Breast epithelium (tissue), 4 donors: ENCODE measurements around the gene CCNF. TPM values are rescaled to one million over a fixed set of nuclear protein-coding genes. Genes with fewer than 3 reads are reported as not detected.

ENCODE experiments used
- DNase-seq, 2 donors: peaks; one replicate each; pipeline ENCODE4 v3.0.0-alpha.2; 2019; ENCODE audit warnings: low spot score in 2 of 2
- H3K27ac ChIP-seq, 2 donors: fragments of 200-600 bp; sonication (generic) in 1 of 2; one replicate each; pipeline ENCODE4 v1.5.1; 2016 to 2019; ENCODE audit warnings: mild to moderate bottlenecking in 1 of 2
- H3K27me3 ChIP-seq, 2 donors: fragments of 200-600 bp; sonication (generic) in 1 of 2; one replicate each; pipeline versions ENCODE4 v1.5.1 to v1.6.0; 2017 to 2019; ENCODE audit warnings: control low read depth in 1 of 2, mild to moderate bottlenecking in 1 of 2
- H3K36me3 ChIP-seq: fragments of 200-600 bp; one replicate; pipeline ENCODE4 v1.5.1; 2019
- H3K4me1 ChIP-seq, 2 donors: fragments of 200-600 bp; sonication (generic); one replicate each; pipeline ENCODE4 v1.5.1; 2016 to 2019; ENCODE audit warnings: control low read depth in 1 of 2
- H3K4me3 ChIP-seq, 3 donors: fragments of 200-600 bp; sonication (generic); 1 replicate in 2 of 3; 2 replicates in 1 of 3; pipeline ENCODE4 v1.5.1; 2016 to 2019; ENCODE audit warnings: mild to moderate bottlenecking in 3 of 3, moderate library complexity in 2 of 3
- H3K9me3 ChIP-seq, 2 donors: fragments of 200-600 bp; sonication (generic) in 1 of 2; one replicate each; pipeline ENCODE4 v1.5.1; 2016 to 2019; ENCODE audit warnings: control low read depth in 1 of 2
- POLR2A ChIP-seq: fragments of 450-650 bp; IDR thresholded peaks from one replicate; pipeline ENCODE4 v1.6.1; 2016; ENCODE audit warnings: antibody characterized with exemption, mild to moderate bottlenecking, moderate library complexity
- POLR2AphosphoS5 ChIP-seq, 3 donors: sonication (generic); formaldehyde crosslinking; IDR thresholded peaks; one replicate each; pipeline ENCODE4 v1.6.1; 2017; ENCODE audit warnings: antibody characterized with exemption in 3 of 3
- intact Hi-C: fragments of 100-400 bp; cut with DNase I; formaldehyde crosslinking; loops from one replicate; pipeline ENCODE4 v1.15.1; 2023; ENCODE audit warnings: low total_unique reads
- total RNA-seq, 3 donors: library from RNA; depleted of rRNA; stranded (reverse); fragments of >200 nt; gene quantifications; one replicate each; pipeline ENCODE4 v1.1.0, GENCODE V29; 2016
- TF ChIP-seq, protein P1 (sequence below), 3 donors: fragments of 450-650 bp; IDR thresholded peaks; one replicate each; pipeline ENCODE4 v1.5.1; 2016 to 2017; ENCODE audit warnings: antibody characterized with exemption in 3 of 3, mild to moderate bottlenecking in 3 of 3, moderate library complexity in 3 of 3

Gene CCNF
- total RNA-seq, 3 donors from 2014 or later, result 1.6 to 2.9 (median 2.7) TPM

DNA sequence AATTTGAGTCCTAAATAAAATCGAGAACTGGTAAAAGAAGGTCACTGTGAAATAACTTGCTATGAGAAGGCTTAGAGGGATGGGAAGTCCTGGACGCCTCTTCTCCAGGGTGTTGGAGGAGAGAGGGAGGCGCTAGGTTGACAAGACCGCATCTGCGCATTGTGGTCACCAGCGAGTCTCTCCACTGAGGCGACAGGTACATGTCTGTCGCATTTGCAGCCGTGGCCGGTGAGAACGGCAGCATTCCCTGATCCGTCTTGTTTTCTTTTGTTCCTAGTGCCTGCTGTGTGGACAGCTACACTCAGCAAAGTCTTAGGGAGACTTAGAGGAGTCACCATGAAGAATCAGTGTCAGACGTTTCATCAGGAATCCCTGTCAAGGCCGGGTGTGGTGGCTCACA is 76.4 kb downstream of the CCNF start:
- DNase-seq, result no peak
- Histone ChIP-seq H3K36me3 (no peaks in the 10 kb centered on the region), H3K4me1 (peaks cover 0 to 4% of the 10 kb centered on the region in 2 donors), H3K27ac (no peak overlapping the region), H3K27me3 (no peaks in the 10 kb centered on the region), H3K9me3 (no peaks in the 10 kb centered on the region), H3K4me3 (no peak overlapping the region)
- intact Hi-C loops, result no loop called here
- TF ChIP-seq POLR2A (no peak), POLR2AphosphoS5 (IDR thresholded peaks at IDR 0.05) (no peak)
- TF ChIP-seq, protein P1, sequence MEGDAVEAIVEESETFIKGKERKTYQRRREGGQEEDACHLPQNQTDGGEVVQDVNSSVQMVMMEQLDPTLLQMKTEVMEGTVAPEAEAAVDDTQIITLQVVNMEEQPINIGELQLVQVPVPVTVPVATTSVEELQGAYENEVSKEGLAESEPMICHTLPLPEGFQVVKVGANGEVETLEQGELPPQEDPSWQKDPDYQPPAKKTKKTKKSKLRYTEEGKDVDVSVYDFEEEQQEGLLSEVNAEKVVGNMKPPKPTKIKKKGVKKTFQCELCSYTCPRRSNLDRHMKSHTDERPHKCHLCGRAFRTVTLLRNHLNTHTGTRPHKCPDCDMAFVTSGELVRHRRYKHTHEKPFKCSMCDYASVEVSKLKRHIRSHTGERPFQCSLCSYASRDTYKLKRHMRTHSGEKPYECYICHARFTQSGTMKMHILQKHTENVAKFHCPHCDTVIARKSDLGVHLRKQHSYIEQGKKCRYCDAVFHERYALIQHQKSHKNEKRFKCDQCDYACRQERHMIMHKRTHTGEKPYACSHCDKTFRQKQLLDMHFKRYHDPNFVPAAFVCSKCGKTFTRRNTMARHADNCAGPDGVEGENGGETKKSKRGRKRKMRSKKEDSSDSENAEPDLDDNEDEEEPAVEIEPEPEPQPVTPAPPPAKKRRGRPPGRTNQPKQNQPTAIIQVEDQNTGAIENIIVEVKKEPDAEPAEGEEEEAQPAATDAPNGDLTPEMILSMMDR (IDR thresholded peaks at IDR 0.05), result no peak

DNA sequence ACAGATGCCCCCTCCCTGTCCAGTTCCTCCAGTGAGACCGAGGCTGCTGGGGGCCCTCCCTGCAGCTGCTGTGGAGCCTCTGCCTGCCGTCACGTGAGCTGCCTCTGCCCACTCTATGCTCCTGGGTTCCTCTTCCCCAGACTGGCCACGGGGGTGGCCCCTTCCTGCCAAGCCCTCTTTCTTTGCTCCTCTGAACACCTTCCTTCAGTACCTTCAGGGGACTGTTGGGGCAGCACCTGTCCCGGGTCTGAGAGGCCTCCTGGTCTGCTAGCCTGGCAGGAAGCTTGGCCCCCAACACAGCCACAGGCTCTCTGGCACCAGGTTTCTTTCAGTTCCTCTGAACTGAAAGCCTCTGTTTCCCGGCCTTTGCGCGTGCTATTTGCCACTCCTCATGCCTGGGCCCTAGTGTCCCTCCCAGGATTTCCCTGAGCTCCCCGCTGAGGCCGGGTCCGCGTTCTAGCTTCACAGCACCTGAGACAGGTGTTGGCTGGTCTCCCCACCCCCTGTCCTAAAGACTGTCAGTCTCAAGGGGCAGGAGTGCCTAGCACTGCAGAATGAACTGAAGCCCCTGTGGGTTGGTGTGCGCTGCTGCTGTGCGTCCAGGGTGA is 77.9 kb downstream of the CCNF start:
- no peak for TF ChIP-seq POLR2AphosphoS5 (IDR thresholded peaks at IDR 0.05)
- TF ChIP-seq, protein P1 (IDR thresholded peaks at IDR 0.05), result no peak
- no peak for TF ChIP-seq POLR2A
- Histone ChIP-seq H3K36me3 (no peaks in the 10 kb centered on the region), H3K27ac (peak overlapping the region; percentile 9 to 54), H3K9me3 (no peaks in the 10 kb centered on the region), H3K4me1 (peaks cover 0 to 4% of the 10 kb centered on the region in 2 donors), H3K4me3 (no peak overlapping the region), H3K27me3 (no peaks in the 10 kb centered on the region)
- no peak for DNase-seq
- intact Hi-C loops, result no loop called here

DNA sequence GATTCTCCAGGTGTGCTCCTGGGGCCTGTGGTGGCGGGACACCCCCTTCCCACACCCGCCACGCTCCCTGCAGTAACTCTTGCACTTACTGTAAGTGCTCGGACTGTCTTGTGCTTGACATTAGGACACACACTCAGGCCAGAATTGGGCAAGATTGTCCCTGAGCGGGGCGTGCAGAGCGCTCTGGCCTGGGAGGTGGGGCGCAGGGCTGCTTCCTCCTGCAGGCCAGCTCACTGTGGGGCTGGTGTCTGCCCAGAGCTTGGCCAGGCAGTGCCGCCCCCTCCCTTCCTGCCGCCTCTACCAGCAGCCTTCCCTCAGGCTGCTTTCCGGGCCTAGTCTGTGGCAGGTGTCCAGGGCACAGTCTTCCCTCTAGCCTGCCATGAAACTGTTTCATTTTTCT is 78.4 kb downstream of the CCNF start:
- TF ChIP-seq POLR2AphosphoS5 (IDR thresholded peaks at IDR 0.05) (no peak), POLR2A (no peak)
- TF ChIP-seq, protein P1 (IDR thresholded peaks at IDR 0.05), result no peak
- peak overlapping the region; percentile 9 to 54 for H3K27ac ChIP-seq
- intact Hi-C loops, result no loop called here

More for the DNA sequence above, 78.4 kb downstream of the CCNF start:
- H3K27me3 ChIP-seq, result no peaks in the 10 kb centered on the region
- H3K9me3 ChIP-seq, result no peaks in the 10 kb centered on the region
- H3K4me3 ChIP-seq, result no peak overlapping the region
- no peaks in the 10 kb centered on the region for H3K36me3 ChIP-seq
- H3K4me1 ChIP-seq, result peaks cover 0 to under 1% of the 10 kb centered on the region in 2 donors
- DNase-seq, result no peak

Other genes with a start within 250 kb of the CCNF start
- gene CASKIN1, start 232.8 kb upstream of the CCNF start, total RNA-seq, result under 1 TPM in 2 of 3 donors, not detected in 1; 0.33 to 0.44 TPM
- gene MLST8, start 224.0 kb upstream of the CCNF start, total RNA-seq, result 10 to 100 TPM; 42.7 to 48.1 (median 46.5) TPM
- gene BRICD5, start 218.6 kb upstream of the CCNF start, total RNA-seq, result 1 to 10 TPM; 1.4 to 7.5 (median 5.9) TPM
- 10 to 100 TPM in 2 of 3 donors, 1 to 10 TPM in 1; 9.1 to 14.7 (median 12.9) TPM for gene PGP, start 214.6 kb upstream of the CCNF start, total RNA-seq
- 10 to 100 TPM; 19.0 to 40.2 (median 34.7) TPM for gene E4F1, start 205.9 kb upstream of the CCNF start, total RNA-seq
- gene DNASE1L2, start 193.0 kb upstream of the CCNF start, total RNA-seq, result under 1 TPM in 2 of 3 donors, not detected in 1; 0.59 to 0.66 TPM
- 10 to 100 TPM; 45.4 to 66.2 (median 63.8) TPM for gene ECI1, start 177.9 kb upstream of the CCNF start, total RNA-seq
- gene RNPS1, start 161.3 kb upstream of the CCNF start, total RNA-seq, result 100 to 1,000 TPM in 1 of 3 donors, 10 to 100 TPM in 2; 93.1 to 107 (median 97.5) TPM
- 1 to 10 TPM; 6.2 to 7.8 (median 6.3) TPM for gene ABCA3, start 88.7 kb upstream of the CCNF start, total RNA-seq
- 1 to 10 TPM in 1 of 3 donors, under 1 TPM in 1, not detected in 1; 0.98 to 1.0 TPM for gene TEDC2, start 30.7 kb downstream of the CCNF start, total RNA-seq
- not detected for gene NTN3, start 41.9 kb downstream of the CCNF start, total RNA-seq
- gene TBC1D24, start 45.7 kb downstream of the CCNF start, total RNA-seq, result 10 to 100 TPM in 2 of 3 donors, 1 to 10 TPM in 1; 8.8 to 22.0 (median 16.7) TPM
- gene ATP6V0C, start 84.5 kb downstream of the CCNF start, total RNA-seq, result 10 to 100 TPM; 27.5 to 70.2 (median 45.4) TPM
- gene AMDHD2, start 90.9 kb downstream of the CCNF start, total RNA-seq, result 10 to 100 TPM; 27.9 to 57.0 (median 28.2) TPM
- gene CEMP1, start 102.0 kb downstream of the CCNF start, total RNA-seq, result 1 to 10 TPM in 2 of 3 donors, not detected in 1; 2.3 to 2.6 TPM
- 10 to 100 TPM; 28.8 to 32.8 (median 29.4) TPM for gene PDPK1, start 108.6 kb downstream of the CCNF start, total RNA-seq